GM21390 (cell line): ENCODE data around the gene ACSF3.
"Not testable (repeated sequence)": the region's sequence is repeated elsewhere in the genome, so short reads cannot be mapped to it uniquely, and the experiment has no call there.

Source experiments
- ATAC-seq: cut with Tn5 transposase; IDR thresholded peaks from one replicate; pipeline ENCODE4 v1.9.1; 2021; ENCODE audit not compliant: unreplicated experiment

ACSF3 gene

DNA sequence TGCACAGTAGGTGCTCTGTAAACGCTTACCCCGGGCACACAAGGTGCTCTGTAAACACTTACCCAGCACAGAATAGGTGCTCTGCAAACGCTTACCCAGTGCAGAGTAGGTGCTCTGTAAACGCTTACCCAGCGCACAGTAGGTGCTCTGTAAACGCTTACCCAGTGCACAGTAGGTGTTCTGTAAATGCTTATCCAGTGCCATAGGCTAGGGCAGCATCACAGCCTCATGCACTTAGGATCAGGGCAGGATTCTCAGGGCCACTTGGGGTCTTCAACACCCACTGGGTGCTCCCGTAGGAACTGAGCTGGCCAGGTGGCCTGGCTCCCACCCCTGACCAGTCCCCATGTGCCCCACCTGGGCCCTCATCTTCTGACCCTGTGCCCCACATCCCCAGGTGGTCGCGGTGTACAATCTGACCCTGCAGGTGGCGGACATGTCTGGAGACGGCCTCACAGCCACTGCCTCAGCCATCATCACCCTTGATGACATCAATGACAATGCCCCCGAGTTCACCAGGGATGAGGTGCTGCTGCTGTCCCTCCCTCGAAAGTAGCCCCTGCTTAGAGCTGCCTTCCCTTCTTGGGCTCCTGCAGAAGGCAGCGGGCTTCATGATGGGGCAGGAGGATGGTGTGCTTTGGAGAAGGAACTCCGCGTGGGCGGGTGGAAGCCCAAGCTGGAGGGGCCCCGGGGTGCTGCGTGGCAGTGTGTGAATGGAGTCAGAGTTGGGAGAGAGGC, 93.5 kb downstream of the ACSF3 start:
- no peak for ATAC-seq

DNA sequence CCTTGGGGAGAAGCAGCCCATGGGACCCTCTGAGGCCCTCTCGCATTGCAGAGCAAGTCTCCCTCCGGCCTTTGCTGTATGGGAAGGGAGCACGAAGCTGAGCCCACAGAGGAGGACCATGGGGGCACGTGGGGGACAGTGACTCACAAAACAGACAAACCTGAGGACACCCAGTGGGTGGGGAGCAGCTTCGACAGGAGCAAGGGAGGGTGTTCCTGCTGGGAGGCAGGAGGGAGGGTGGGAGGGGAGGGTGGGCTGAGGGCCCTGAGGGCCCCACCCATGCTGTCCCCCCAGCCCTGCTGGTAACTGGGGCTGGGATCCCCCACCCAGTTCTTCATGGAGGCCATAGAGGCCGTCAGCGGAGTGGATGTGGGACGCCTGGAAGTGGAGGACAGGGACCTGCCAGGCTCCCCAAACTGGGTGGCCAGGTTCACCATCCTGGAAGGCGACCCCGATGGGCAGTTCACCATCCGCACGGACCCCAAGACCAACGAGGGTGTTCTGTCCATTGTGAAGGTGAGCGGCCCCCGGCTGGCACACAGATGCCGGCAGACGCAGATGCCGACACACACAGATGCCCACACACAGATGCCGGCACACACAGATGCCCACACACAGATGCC, 94.2 kb downstream of the ACSF3 start:
- ATAC-seq = no peak

DNA sequence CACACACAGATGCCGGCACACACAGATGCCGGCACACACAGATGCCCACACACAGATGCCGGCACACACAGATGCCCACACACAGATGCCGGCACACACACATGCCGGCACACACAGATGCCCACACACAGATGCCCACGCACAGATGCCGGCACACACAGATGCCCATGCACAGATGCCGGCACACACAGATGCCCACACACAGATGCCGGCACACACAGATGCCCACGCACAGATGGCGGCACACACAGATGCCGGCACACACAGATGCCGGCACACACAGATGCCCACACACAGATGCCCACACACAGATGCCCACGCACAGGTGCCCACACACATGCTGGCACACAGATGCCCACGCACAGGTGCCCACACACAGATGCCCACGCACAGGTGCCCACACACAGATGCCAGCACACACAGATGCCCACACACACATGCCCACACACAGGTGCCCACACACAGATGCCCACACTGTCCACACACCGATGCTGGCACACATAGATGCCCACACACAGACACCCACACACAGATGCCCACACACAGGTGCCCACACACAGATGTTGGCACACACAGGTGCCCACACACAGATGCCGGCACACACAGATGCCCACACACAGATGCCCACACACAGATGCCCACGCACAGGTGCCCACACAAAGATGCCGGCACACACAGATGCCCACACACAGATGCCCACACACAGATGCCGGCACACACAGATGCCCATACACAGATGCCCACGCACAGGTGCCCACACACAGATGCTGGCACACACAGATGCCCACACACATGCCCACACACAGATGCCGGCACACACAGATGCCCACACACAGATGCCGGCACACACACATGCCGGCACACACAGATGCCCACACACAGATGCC, 95.1 kb downstream of the ACSF3 start:
- ATAC-seq = not testable (repeated sequence)

GRCh38 chr16:89189358-89190025, 95.8 kb downstream of the ACSF3 start:
- no peak for ATAC-seq

DNA sequence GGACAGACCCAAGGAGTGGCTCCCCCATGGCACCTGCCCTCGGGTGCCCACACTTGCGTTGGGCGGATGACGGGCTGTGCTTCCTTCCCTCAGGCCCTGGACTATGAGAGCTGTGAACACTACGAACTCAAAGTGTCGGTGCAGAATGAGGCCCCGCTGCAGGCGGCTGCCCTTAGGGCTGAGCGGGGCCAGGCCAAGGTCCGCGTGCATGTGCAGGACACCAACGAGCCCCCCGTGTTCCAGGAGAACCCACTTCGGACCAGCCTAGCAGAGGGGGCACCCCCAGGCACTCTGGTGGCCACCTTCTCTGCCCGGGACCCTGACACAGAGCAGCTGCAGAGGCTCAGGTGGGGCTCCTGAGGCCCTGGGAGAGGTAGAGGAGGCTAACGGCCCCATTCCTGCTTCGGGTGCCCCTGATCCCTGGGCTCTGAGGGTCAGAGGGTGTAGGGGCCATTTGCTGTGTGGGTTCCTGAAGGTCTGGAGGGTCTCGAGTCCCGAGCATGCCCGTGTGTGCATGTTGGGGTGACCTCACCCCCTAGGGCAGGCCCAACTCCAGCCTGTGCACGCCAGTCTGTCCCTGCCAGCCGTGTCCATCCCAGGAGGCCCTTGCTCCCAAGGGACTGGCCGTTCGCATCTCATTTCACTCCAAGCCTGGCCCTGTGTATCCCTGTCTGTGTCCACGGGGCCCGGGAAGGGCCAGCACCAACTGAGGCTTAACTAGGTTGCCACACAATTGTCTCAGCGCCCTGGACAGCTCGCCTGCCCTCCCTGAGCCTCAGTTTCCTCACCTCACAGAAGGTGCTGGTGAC, 96.7 kb downstream of the ACSF3 start:
- ATAC-seq = no peak

DNA sequence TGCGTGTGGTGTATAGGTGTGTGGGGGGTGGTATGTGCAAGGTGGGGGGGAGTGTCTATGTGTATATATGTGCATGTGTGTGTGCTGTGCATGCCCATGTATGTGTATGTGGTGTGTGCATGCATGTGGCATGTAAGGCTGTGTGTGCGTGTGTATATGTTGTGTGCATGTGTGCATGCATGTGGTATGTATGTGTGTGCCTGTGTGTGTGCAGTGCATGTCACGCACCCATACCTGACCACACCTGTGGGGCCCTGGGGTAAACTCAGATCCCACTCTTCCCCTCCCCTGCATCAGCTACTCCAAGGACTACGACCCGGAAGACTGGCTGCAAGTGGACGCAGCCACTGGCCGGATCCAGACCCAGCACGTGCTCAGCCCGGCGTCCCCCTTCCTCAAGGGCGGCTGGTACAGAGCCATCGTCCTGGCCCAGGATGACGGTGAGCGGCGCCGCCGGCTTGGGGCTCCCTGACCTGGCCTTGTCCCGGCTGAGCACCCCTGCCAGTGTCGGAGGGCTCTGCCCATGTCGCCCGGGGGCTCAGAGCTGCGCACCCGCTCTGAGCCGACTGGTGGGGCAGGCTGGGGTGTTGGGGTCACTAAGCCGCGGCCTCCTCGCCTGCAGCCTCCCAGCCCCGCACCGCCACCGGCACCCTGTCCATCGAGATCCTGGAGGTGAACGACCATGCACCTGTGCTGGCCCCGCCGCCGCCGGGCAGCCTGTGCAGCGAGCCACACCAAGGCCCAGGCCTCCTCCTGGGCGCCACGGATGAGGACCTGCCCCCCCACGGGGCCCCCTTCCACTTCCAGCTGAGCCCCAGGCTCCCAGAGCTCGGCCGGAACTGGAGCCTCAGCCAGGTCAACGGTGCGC, 97.6 kb downstream of the ACSF3 start:
- no peak for ATAC-seq

DNA sequence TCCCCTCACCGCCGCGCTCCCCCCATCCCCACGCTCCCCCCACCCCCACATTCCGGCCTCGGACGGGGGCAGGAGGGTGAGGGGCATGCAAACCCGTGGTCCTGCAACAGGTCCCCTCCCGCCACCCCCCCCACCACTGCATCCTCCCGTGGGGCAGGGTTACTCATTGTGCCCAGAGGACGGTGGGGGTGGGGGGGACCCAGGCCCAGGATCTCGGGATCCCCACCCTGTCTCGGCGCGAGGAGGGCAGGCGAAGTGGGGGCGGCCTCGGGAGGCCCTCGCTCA, 98.2 kb downstream of the ACSF3 start:
- ATAC-seq = no peak

GRCh38 chr16:89192186-89192955, 98.7 kb downstream of the ACSF3 start:
- ATAC-seq = not testable (repeated sequence)

GRCh38 chr16:89192956-89193575, 99.4 kb downstream of the ACSF3 start:
- ATAC-seq = no peak

DNA sequence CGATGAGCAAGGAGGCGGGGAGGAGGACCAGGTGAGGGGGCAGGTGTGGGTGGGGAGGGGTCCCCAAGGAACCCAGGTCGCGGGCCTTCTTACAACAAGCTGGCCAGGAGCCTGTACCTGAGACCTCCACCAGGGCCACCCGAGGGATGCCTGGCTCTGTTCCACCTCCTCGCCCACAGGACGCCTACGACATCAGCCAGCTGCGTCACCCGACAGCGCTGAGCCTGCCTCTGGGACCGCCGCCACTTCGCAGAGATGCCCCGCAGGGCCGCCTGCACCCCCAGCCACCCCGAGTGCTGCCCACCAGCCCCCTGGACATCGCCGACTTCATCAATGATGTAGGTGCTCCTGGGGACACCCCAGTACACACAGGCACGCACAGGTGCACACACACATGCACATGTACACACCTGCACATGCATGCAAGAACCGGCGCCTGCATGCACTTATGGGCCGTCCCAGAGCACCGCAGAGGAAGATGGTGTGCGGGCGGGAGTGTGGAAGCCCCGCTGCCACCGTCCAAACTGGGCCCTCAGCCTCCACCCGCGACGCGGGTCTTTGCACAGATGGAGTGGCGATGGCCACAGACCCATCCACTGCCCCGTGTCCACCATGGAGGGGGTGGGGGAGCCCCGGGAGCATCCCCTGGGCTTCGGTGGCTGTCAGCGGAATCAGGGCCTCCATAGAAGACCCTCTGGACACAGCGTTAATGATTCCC, 100.1 kb downstream of the ACSF3 start:
- no peak for ATAC-seq

- ATAC-seq = no peak
These were observed 101.0 kb downstream of the ACSF3 start for GRCh38 chr16:89194340-89195311.

- no peak for ATAC-seq
These were observed 102.0 kb downstream of the ACSF3 start for GRCh38 chr16:89195521-89196171.

DNA sequence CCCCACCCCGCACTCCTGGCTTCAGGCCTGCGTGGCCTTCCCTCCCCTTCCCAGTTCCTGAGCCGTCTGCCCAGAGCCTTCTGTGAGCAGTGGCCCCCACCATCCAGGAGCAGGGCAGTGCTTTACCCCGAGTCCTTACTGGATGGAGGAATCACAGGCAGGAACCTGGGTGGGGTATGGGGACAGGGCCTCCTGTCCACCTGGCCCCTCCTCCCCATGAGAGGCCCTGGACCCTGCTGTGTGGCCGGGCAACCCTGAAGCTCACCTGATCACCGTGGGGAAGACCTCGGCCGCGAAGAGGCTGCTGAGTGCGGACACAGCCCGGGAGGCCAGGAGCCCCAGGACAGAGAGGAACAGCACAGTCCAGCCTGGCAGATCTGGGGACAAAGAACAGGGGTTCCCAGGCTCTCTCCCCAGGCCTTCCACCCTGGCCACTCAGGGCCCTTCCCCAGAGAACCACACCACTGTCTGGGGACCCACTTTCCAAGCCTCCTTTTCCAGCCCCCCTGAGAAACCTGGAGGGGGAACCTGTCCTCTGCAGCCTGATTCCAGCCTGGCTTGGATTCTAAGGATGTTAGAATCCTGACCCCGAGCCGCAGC, 103.5 kb downstream of the ACSF3 start:
- ATAC-seq = no peak

- ATAC-seq = no peak
These were observed 104.2 kb downstream of the ACSF3 start for GRCh38 chr16:89197633-89198416.
